ENCODE data around the gene VEGFD.

GRCh38 chrX:15382813-15383212 is 1.4 kb downstream of the VEGFD start:
- no peak for TF ChIP-seq POLR2A (IDR thresholded peaks at IDR 0.05; ENCODE audit: extremely low read depth, insufficient read length)
- TF ChIP-seq CTCF (IDR thresholded peaks at IDR 0.05; ENCODE audit: low read depth, low read length): peak; percentile 17
- no peak for TF ChIP-seq MAX (IDR thresholded peaks at IDR 0.05; ENCODE audit: low read depth, low read length)

Measured in NB4 (cell line).